Kidney (tissue), 14 donors: ENCODE measurements around the gene KCTD10. TPM values are rescaled to one million over a fixed set of nuclear protein-coding genes. Genes with fewer than 3 reads are reported as not detected.

Experiments
- DNase-seq, 5 donors: peaks; one replicate each; pipeline ENCODE4 v3.0.0-alpha.2; 2013 to 2020
- FAIRE-seq: peaks from 2 replicates; lab custom pipeline; 2012; peaks lifted over from hg19 to GRCh38; lab: Jason Lieb, UNC
- H3K27ac ChIP-seq, 2 donors: one replicate each; pipeline ENCODE4 v1.7.0; 2013; ENCODE audit warnings: low read depth in 2 of 2, low read length in 2 of 2, inconsistent platforms in 1 of 2
- H3K27me3 ChIP-seq: one replicate; pipeline ENCODE4 v1.7.1; 2013; ENCODE audit warnings: low read length, inconsistent platforms; ENCODE audit not compliant: control insufficient read depth, insufficient read depth
- H3K36me3 ChIP-seq, 3 donors: one replicate each; pipeline versions ENCODE4 v1.7.0 to v1.7.1; 2013; ENCODE audit warnings: low read length in 3 of 3, control low read depth in 1 of 3, inconsistent platforms in 1 of 3; ENCODE audit not compliant: insufficient read depth in 3 of 3, control insufficient read depth in 2 of 3
- H3K4me1 ChIP-seq, 3 donors: one replicate each; pipeline versions ENCODE4 v1.7.0 to v1.7.1; 2013; ENCODE audit warnings: low read length in 3 of 3, inconsistent platforms in 1 of 3, low read depth in 1 of 3; ENCODE audit not compliant: control insufficient read depth in 2 of 3, insufficient read depth in 2 of 3
- H3K4me3 ChIP-seq, 3 donors: one replicate each; pipeline versions ENCODE4 v1.7.0 to v1.8.1; 2013; ENCODE audit warnings: low read length in 3 of 3, control low read depth in 1 of 3, inconsistent platforms in 1 of 3
- H3K9ac ChIP-seq, 3 donors: one replicate each; pipeline versions ENCODE4 v1.7.0 to v1.7.1; 2013; ENCODE audit warnings: low read length in 3 of 3, control low read depth in 1 of 3, inconsistent platforms in 1 of 3
- H3K9me3 ChIP-seq, 3 donors: one replicate each; pipeline versions ENCODE4 v1.7.0 to v1.7.1; 2013; ENCODE audit warnings: low read length in 3 of 3, control low read depth in 1 of 3, inconsistent platforms in 1 of 3; ENCODE audit not compliant: control insufficient read depth in 2 of 3, insufficient read depth in 1 of 3
- intact Hi-C: fragments of 100-400 bp; cut with DNase I; formaldehyde crosslinking; loops from one replicate; pipeline ENCODE4 v1.11.1; 2022
- polyA plus RNA-seq: library from polyadenylated mRNA; stranded (reverse); fragments of 350-450 nt; fragmentation: Illumina TruSeq; extraction: RNeasy Lipid Tissue Mini Kit (QIAGEN cat#74804); gene quantifications from one replicate; pipeline ENCODE4 v1.2.3, GENCODE V29; 2014; ENCODE audit warnings: low read depth, low replicate concordance; ENCODE audit not compliant: insufficient read depth
- total RNA-seq: library from RNA; stranded (reverse); fragmentation: NEBNext Ultra II Directional; extraction: Animal tissue kit (Norgen Biotek cat#: 25700); gene quantifications from one replicate; pipeline ENCODE4 v1.2.1, GENCODE V29; 2021
- TF ChIP-seq, protein P1 (sequence below): IDR thresholded peaks from 3 replicates; pipeline ENCODE4 v1.5.1; 2012; ENCODE audit warnings: mild to moderate bottlenecking, moderate library complexity, borderline replicate concordance; ENCODE audit not compliant: insufficient read depth; ENCODE audit errors: extremely low read depth
- donor health status: control.
- donor health status: control.
- donor health status: control.
- donor health status: control.
- donor health status: control.
- donor health status: DM: yes; HTN: yes; CAD: no.
- donor health status: Normal renal cell carcinoma (clear cell type).

KCTD10 gene
- total and polyA plus RNA-seq, 2 donors from 2014 or later: 23.6 to 72.1 TPM

DNA sequence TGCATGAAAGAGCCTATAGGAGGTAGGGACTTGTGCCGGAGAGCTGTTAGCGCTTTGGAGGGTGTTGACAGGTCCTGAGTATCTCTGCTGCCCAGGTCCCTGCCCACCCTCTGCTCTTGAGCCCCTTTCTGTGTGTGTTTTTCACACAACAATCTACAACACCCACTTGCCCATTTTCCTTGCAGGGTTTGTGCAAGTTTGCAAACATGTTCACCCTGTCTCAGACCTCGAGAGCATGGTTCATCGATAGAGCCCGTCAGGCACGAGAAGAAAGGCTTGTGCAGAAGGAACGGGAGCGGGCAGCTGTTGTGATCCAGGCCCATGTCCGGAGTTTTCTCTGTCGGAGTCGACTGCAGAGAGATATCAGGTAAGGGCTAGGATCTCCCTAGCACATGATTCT, 6.2 kb upstream of the KCTD10 start:
- Histone ChIP-seq H3K27ac (no peak overlapping the region), H3K36me3 (peaks cover 20 to 49% (median 41%) of the 10 kb centered on the region in 3 donors), H3K27me3 (no peaks in the 10 kb centered on the region), H3K4me1 (peaks cover 0 to 6% (median 4%) of the 10 kb centered on the region in 3 donors), H3K4me3 (no peak overlapping the region), H3K9ac (no peak overlapping the region), H3K9me3 (no peaks in the 10 kb centered on the region)
- FAIRE-seq (no peak), DNase-seq (no peak)
- TF ChIP-seq, protein P1, sequence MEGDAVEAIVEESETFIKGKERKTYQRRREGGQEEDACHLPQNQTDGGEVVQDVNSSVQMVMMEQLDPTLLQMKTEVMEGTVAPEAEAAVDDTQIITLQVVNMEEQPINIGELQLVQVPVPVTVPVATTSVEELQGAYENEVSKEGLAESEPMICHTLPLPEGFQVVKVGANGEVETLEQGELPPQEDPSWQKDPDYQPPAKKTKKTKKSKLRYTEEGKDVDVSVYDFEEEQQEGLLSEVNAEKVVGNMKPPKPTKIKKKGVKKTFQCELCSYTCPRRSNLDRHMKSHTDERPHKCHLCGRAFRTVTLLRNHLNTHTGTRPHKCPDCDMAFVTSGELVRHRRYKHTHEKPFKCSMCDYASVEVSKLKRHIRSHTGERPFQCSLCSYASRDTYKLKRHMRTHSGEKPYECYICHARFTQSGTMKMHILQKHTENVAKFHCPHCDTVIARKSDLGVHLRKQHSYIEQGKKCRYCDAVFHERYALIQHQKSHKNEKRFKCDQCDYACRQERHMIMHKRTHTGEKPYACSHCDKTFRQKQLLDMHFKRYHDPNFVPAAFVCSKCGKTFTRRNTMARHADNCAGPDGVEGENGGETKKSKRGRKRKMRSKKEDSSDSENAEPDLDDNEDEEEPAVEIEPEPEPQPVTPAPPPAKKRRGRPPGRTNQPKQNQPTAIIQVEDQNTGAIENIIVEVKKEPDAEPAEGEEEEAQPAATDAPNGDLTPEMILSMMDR: no peak
- intact Hi-C loops: no loop called here

DNA sequence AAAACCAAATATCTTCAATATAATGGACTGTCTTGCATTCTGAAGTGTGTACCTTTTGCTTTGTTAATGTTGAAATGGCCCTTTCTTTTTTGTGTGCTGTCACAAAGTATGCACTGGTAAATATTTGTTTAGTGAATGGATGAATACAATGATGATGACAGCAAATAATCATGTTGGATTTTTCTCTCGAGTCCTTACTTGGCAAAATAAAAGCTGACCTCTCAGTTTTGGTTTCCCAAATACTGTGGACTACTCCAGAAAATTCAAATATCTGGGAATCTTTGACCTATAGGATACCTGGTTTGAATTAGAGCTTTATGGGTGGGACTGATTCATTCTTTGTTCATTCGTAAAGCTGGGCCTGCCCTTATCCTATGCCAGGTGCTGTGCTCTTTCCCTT, 5.8 kb upstream of the KCTD10 start:
- Histone ChIP-seq H3K4me1 (peaks cover 0 to 8% (median 4%) of the 10 kb centered on the region in 3 donors), H3K9me3 (no peaks in the 10 kb centered on the region), H3K36me3 (peaks cover 16 to 45% (median 37%) of the 10 kb centered on the region in 3 donors), H3K27me3 (no peaks in the 10 kb centered on the region), H3K9ac (no peak overlapping the region), H3K4me3 (no peak overlapping the region), H3K27ac (no peak overlapping the region)
- FAIRE-seq (no peak), DNase-seq (no peak)
- intact Hi-C loops: no loop called here
- TF ChIP-seq, protein P1: no peak

DNA sequence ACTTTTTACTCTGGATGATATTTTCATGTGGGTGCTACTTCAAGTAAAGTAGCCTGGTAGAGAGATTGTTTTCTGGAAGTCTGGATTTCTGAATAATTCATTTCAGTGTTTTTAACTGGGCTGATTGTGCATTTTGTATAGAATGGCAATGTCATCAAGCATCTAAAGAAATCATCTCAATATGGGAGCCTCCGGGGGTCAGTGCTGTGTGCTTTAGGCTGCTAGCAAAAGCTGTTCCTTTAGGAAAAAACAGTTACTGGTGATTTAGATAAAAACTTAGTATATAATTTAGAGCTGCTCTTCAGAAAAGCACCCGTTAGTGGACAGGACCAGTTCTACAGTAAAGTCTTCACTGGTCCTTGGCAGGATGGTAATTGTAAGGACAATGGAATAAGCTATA, 5.4 kb upstream of the KCTD10 start:
- no peak overlapping the region for H3K9ac ChIP-seq
- H3K36me3 ChIP-seq: peaks cover 13 to 41% (median 33%) of the 10 kb centered on the region in 3 donors
- H3K4me3 ChIP-seq: no peak overlapping the region
- no peaks in the 10 kb centered on the region for H3K27me3 ChIP-seq
- DNase-seq: no peak
- no peaks in the 10 kb centered on the region for H3K9me3 ChIP-seq
- peaks cover 0 to 8% (median 4%) of the 10 kb centered on the region in 3 donors for H3K4me1 ChIP-seq
- intact Hi-C loops: no loop called here
- TF ChIP-seq, protein P1: no peak
- FAIRE-seq: no peak
- no peak overlapping the region for H3K27ac ChIP-seq

DNA sequence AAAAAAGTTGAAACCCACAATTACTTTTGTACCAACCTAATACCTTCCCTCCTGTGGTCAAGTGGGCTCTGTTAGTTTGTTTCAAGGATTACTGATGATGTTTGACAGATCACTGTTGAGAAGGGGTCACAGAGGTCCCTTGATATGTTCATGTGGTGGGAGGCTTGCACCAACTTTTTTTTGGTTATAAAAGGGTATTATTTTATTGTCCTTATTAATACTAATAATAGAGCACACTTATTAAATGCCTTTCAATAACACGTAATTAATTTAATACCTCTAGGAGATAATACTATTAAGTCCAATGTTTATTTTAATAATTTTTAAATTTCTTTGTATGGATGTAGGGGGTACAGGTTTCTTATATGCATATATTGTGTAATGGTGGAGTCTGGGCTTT, 4.8 kb upstream of the KCTD10 start:
- FAIRE-seq (no peak), DNase-seq (no peak)
- TF ChIP-seq, protein P1: no peak
- Histone ChIP-seq H3K36me3 (peaks cover 13 to 34% (median 27%) of the 10 kb centered on the region in 3 donors), H3K4me3 (no peak overlapping the region), H3K27ac (no peak overlapping the region), H3K4me1 (peaks cover 0 to 8% (median 4%) of the 10 kb centered on the region in 3 donors), H3K9me3 (no peaks in the 10 kb centered on the region), H3K27me3 (no peaks in the 10 kb centered on the region), H3K9ac (no peak overlapping the region)
- intact Hi-C loops: no loop called here
